HG03159 (cell line): ENCODE data around the gene CEPT1.

Experiments
- ATAC-seq: cut with Tn5 transposase; IDR thresholded peaks from one replicate; pipeline ENCODE4 v1.9.1; 2021; ENCODE audit warnings: mild to moderate bottlenecking, moderate library complexity; ENCODE audit not compliant: unreplicated experiment

Gene CEPT1

DNA sequence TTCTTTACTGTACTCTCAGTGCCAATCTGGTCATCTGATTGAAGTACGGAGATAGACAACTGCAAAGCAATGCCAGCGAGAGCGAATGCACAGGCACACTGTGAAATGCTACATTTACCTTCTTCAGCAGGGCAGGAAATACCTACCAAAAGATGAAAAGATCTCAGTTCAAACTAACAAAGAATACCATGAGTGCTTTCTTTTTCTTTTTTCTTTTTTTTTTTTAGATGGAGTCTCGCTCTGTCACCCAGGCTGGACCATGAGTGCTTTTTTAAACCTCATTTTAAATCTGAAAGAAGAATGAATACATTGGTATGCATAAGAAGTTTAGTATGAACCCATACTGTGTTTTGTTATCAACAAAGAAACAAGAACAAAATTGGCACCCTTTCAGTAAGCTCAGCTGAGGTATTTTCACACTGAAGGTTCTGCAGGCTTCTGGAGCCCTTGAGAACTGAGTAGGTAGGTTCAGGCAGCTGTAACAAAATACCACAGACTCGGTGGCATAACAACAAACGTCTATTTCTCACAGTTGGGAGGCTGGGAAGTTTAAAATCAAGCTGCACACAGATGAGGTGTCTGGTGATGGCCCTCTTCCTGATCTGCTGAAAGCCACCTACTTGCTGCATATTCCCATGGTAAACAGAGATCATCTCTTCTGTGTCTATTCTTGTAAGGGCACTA, 85.8 kb downstream of the CEPT1 start:
- ATAC-seq = no peak

DNA sequence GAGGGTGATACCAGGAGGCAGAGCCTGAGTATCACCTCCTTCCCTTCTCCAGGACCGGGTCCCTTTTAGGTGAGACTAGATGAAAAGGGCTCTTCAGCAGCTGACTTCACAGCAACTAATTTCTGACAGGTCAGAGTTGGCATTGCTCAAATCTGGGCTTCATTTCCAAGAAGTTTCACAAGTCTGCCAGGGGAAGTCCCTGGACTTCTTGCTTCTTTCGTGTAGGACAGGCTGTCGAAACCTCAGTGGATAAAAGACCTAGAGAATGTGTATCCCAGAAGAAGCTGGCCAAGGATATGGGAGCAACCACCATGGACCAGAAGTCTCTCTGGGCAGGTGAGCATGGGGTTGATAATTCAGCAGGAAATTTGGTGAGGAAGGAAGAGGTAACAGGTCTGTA, 87.4 kb downstream of the CEPT1 start, which contains the start of gene CHI3L2:
TSS of gene CHI3L2 (plus strand) at position 280 of the 400 bp plus-strand sequence. CDS start at position 297, 17 bp downstream.
- ATAC-seq = no peak

DNA sequence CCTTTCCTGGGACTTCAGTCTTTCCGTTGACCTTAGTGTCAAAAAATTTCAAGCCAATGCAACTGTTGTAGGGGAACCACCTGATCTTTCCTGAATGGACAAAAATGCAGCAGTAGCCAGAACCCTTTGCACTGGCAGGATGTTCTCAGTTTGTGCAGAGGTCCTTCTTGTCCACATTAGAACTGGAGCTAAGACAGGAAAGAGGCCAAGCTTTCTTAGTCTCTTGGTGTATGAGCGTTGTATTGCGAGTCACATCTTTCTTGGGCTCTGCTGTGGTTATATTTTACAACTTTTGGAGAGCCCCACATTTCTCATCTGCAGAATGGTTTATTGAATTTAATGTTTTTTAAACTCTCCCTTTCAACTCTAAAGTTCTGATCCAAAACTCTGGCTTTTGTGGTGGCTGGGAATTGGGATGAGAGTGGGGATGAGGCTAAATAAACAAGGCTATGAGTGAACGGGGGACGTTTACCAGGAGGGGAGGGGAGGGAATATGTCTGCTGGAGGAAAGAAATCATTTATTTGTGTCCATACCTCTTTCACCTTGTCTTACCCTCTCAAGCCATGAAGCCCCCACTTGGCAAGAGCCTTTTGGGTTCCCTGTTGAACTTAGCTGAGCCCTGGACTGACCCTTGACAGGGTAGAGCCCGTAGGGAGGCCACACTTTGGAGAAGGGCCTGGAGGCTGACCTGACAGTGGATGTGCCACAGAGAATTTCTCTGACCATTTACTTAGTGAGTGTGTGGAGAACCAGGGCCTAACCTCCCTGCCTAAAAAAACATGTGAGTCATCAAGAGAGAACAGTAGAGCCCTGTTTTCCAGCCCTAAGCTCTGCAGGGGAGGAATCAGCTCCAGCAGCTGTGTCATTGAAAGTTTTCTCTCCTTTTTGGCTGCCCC, 88.1 kb downstream of the CEPT1 start:
- ATAC-seq = no peak

DNA sequence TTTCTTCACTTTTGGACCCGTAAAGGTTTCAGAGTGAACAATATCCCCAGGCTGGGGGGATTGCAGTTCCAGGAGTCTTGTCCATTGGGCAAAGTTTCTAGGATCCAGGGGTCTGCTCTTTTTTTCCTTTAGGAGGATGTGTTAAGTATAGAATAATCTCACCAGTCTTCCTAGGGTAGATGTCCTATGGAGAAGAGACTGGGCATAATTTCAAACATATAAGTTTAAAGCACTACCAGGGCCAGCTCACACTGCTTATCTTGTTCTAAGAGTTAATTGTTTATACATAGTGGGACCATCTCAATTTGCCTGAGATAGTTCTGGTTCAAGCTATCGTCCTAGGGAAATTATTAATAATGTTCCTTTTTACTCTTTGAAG, 88.7 kb downstream of the CEPT1 start:
- ATAC-seq = no peak

- no peak for ATAC-seq
Measured at GRCh38 chr1:111232134-111232533, 92.1 kb downstream of the CEPT1 start.

- ATAC-seq = no peak
Measured at GRCh38 chr1:111234258-111234657, 94.2 kb downstream of the CEPT1 start.
